Measurements from ENCODE around the gene TPP1. TPM values are rescaled to one million over a fixed set of nuclear protein-coding genes. Genes with fewer than 3 reads are reported as not detected.

The TPP1 gene
- polyA plus RNA-seq, 2 donors = 18.6 to 20.9 TPM

GRCh38 chr11:6607190-6607795, 11.9 kb downstream of the TPP1 start:
- Histone ChIP-seq H3K27me3 (ENCODE audit: control insufficient read depth in 1 of 2, insufficient read depth in 2 of 2, low read length in 2 of 2) (no peaks in the 10 kb centered on the region), H3K27ac (ENCODE audit: low read depth in 2 of 2, low read length in 1 of 2) (peak overlapping the region; percentile 89 to 93), H3K4me3 (ENCODE audit: low read depth in 1 of 2, low read length in 2 of 2) (no peak overlapping the region), H3K36me3 (ENCODE audit: control insufficient read depth in 2 of 2, insufficient read depth in 2 of 2, low read length in 1 of 2) (peaks cover 13 to 33% of the 10 kb centered on the region in 2 donors), H3K4me1 (ENCODE audit: control insufficient read depth in 2 of 2, insufficient read depth in 2 of 2, low read length in 1 of 2) (peaks cover 2 to 14% of the 10 kb centered on the region in 2 donors), H3K9me3 (ENCODE audit: control insufficient read depth in 2 of 2, insufficient read depth in 1 of 2, low read depth in 1 of 2, low read length in 1 of 2) (no peaks in the 10 kb centered on the region)

GRCh38 chr11:6606471-6607189, 12.6 kb downstream of the TPP1 start:
- no peaks in the 10 kb centered on the region for H3K9me3 ChIP-seq (ENCODE audit: control insufficient read depth in 2 of 2, insufficient read depth in 1 of 2, low read depth in 1 of 2, low read length in 1 of 2)
- peaks cover 7 to 18% of the 10 kb centered on the region in 2 donors for H3K4me1 ChIP-seq (ENCODE audit: control insufficient read depth in 2 of 2, insufficient read depth in 2 of 2, low read length in 1 of 2)
- WGBS, 2 donors = 14 to 18% methylated on average over 11 of the region's 11 CpGs
- no peak overlapping the region for H3K4me3 ChIP-seq (ENCODE audit: low read depth in 1 of 2, low read length in 2 of 2)
- H3K27me3 ChIP-seq (ENCODE audit: control insufficient read depth in 1 of 2, insufficient read depth in 2 of 2, low read length in 2 of 2) = no peaks in the 10 kb centered on the region
- H3K36me3 ChIP-seq (ENCODE audit: control insufficient read depth in 2 of 2, insufficient read depth in 2 of 2, low read length in 1 of 2) = peaks cover 13 to 33% of the 10 kb centered on the region in 2 donors
- H3K27ac ChIP-seq (ENCODE audit: low read depth in 2 of 2, low read length in 1 of 2) = peak overlapping the region; percentile 89 to 93

- Histone ChIP-seq H3K27me3 (ENCODE audit: control insufficient read depth in 1 of 2, insufficient read depth in 2 of 2, low read length in 2 of 2) (no peaks in the 10 kb centered on the region), H3K4me1 (ENCODE audit: control insufficient read depth in 2 of 2, insufficient read depth in 2 of 2, low read length in 1 of 2) (peaks cover 6 to 13% of the 10 kb centered on the region in 2 donors), H3K27ac (ENCODE audit: low read depth in 2 of 2, low read length in 1 of 2) (peak overlapping the region in 1 of 2 donors; percentile 96), H3K9me3 (ENCODE audit: control insufficient read depth in 2 of 2, insufficient read depth in 1 of 2, low read depth in 1 of 2, low read length in 1 of 2) (no peaks in the 10 kb centered on the region), H3K4me3 (ENCODE audit: low read depth in 1 of 2, low read length in 2 of 2) (peak overlapping the region; percentile 85 to 96), H3K36me3 (ENCODE audit: control insufficient read depth in 2 of 2, insufficient read depth in 2 of 2, low read length in 1 of 2) (peaks cover 13 to 33% of the 10 kb centered on the region in 2 donors)
- 33% methylated on average over 3 of the region's 3 CpGs for WGBS, 2 donors
Observed at GRCh38 chr11:6604790-6605189, 14.4 kb downstream of the TPP1 start.

- peak overlapping the region; percentile 96 to 97 for H3K27ac ChIP-seq (ENCODE audit: low read depth in 2 of 2, low read length in 1 of 2)
- no peaks in the 10 kb centered on the region for H3K27me3 ChIP-seq (ENCODE audit: control insufficient read depth in 1 of 2, insufficient read depth in 2 of 2, low read length in 2 of 2)
- H3K4me3 ChIP-seq (ENCODE audit: low read depth in 1 of 2, low read length in 2 of 2) = peak overlapping the region; percentile 85 to 96
- no peaks in the 10 kb centered on the region for H3K9me3 ChIP-seq (ENCODE audit: control insufficient read depth in 2 of 2, insufficient read depth in 1 of 2, low read depth in 1 of 2, low read length in 1 of 2)
- peaks cover 10 to 31% of the 10 kb centered on the region in 2 donors for H3K36me3 ChIP-seq (ENCODE audit: control insufficient read depth in 2 of 2, insufficient read depth in 2 of 2, low read length in 1 of 2)
- 0% methylated on average over 20 of the region's 20 CpGs for WGBS, 2 donors
- peaks cover 6 to 13% of the 10 kb centered on the region in 2 donors for H3K4me1 ChIP-seq (ENCODE audit: control insufficient read depth in 2 of 2, insufficient read depth in 2 of 2, low read length in 1 of 2)
Observed at GRCh38 chr11:6604081-6604626, 15.1 kb downstream of the TPP1 start.

GRCh38 chr11:6603287-6604080, 15.7 kb downstream of the TPP1 start, which contains the start of the genes ILK and RRP8:
TSS of gene ILK (plus strand) at chr11:6603774. CDS start at chr11:6604272, 498 bp downstream.
TSS of gene RRP8 (minus strand) at chr11:6603616. CDS start at chr11:6603502, 114 bp downstream.
- H3K4me1 ChIP-seq (ENCODE audit: control insufficient read depth in 2 of 2, insufficient read depth in 2 of 2, low read length in 1 of 2) = peaks cover 6 to 13% of the 10 kb centered on the region in 2 donors
- WGBS, 2 donors = 0 to 1% methylated on average over 68 to 72 of the region's 72 CpGs

GRCh38 chr11:6602096-6602940, 16.9 kb downstream of the TPP1 start:
- peak overlapping the region in 1 of 2 donors; percentile 8 for H3K27ac ChIP-seq (ENCODE audit: low read depth in 2 of 2, low read length in 1 of 2)
- 44 to 51% methylated on average over 7 of the region's 7 CpGs for WGBS, 2 donors
- no peaks in the 10 kb centered on the region for H3K9me3 ChIP-seq (ENCODE audit: control insufficient read depth in 2 of 2, insufficient read depth in 1 of 2, low read depth in 1 of 2, low read length in 1 of 2)
- H3K36me3 ChIP-seq (ENCODE audit: control insufficient read depth in 2 of 2, insufficient read depth in 2 of 2, low read length in 1 of 2) = peaks cover 14 to 21% of the 10 kb centered on the region in 2 donors
- peaks cover 6 to 8% of the 10 kb centered on the region in 2 donors for H3K4me1 ChIP-seq (ENCODE audit: control insufficient read depth in 2 of 2, insufficient read depth in 2 of 2, low read length in 1 of 2)
- peak overlapping the region; percentile 85 to 96 for H3K4me3 ChIP-seq (ENCODE audit: low read depth in 1 of 2, low read length in 2 of 2)
- no peaks in the 10 kb centered on the region for H3K27me3 ChIP-seq (ENCODE audit: control insufficient read depth in 1 of 2, insufficient read depth in 2 of 2, low read length in 2 of 2)

More at GRCh38 chr11:6603287-6604080, 15.7 kb downstream of the TPP1 start, which contains the start of the genes ILK and RRP8:
- Histone ChIP-seq H3K27ac (ENCODE audit: low read depth in 2 of 2, low read length in 1 of 2) (peak within 1 kb of the TSS; percentile 96 to 97), H3K36me3 (ENCODE audit: control insufficient read depth in 2 of 2, insufficient read depth in 2 of 2, low read length in 1 of 2) (peaks cover 14 to 25% of the 10 kb centered on the region in 2 donors), H3K27me3 (ENCODE audit: control insufficient read depth in 1 of 2, insufficient read depth in 2 of 2, low read length in 2 of 2) (no peaks in the 10 kb centered on the region), H3K9me3 (ENCODE audit: control insufficient read depth in 2 of 2, insufficient read depth in 1 of 2, low read depth in 1 of 2, low read length in 1 of 2) (no peaks in the 10 kb centered on the region), H3K4me3 (ENCODE audit: low read depth in 1 of 2, low read length in 2 of 2) (peak within 1 kb of the TSS; percentile 85 to 96)

GRCh38 chr11:6601041-6601461, 18.2 kb downstream of the TPP1 start:
- 96 to 97% methylated on average over 13 of the region's 13 CpGs for WGBS, 2 donors
- no peaks in the 10 kb centered on the region for H3K27me3 ChIP-seq (ENCODE audit: control insufficient read depth in 1 of 2, insufficient read depth in 2 of 2, low read length in 2 of 2)
- H3K9me3 ChIP-seq (ENCODE audit: control insufficient read depth in 2 of 2, insufficient read depth in 1 of 2, low read depth in 1 of 2, low read length in 1 of 2) = no peaks in the 10 kb centered on the region
- H3K36me3 ChIP-seq (ENCODE audit: control insufficient read depth in 2 of 2, insufficient read depth in 2 of 2, low read length in 1 of 2) = peaks cover 14 to 21% of the 10 kb centered on the region in 2 donors
- H3K27ac ChIP-seq (ENCODE audit: low read depth in 2 of 2, low read length in 1 of 2) = no peak overlapping the region
- peaks cover 4 to 6% of the 10 kb centered on the region in 2 donors for H3K4me1 ChIP-seq (ENCODE audit: control insufficient read depth in 2 of 2, insufficient read depth in 2 of 2, low read length in 1 of 2)
- H3K4me3 ChIP-seq (ENCODE audit: low read depth in 1 of 2, low read length in 2 of 2) = no peak overlapping the region

- WGBS, 2 donors = 84 to 88% methylated on average over 2 of the region's 2 CpGs
- Histone ChIP-seq H3K9me3 (ENCODE audit: control insufficient read depth in 2 of 2, insufficient read depth in 1 of 2, low read depth in 1 of 2, low read length in 1 of 2) (no peaks in the 10 kb centered on the region), H3K27me3 (ENCODE audit: control insufficient read depth in 1 of 2, insufficient read depth in 2 of 2, low read length in 2 of 2) (no peaks in the 10 kb centered on the region), H3K4me3 (ENCODE audit: low read depth in 1 of 2, low read length in 2 of 2) (no peak overlapping the region), H3K27ac (ENCODE audit: low read depth in 2 of 2, low read length in 1 of 2) (no peak overlapping the region), H3K4me1 (ENCODE audit: control insufficient read depth in 2 of 2, insufficient read depth in 2 of 2, low read length in 1 of 2) (peaks cover 4 to 6% of the 10 kb centered on the region in 2 donors), H3K36me3 (ENCODE audit: control insufficient read depth in 2 of 2, insufficient read depth in 2 of 2, low read length in 1 of 2) (peaks cover 14 to 21% of the 10 kb centered on the region in 2 donors)
Observed at GRCh38 chr11:6599881-6600390, 19.3 kb downstream of the TPP1 start.

Data from esophagus (tissue), 2 donors.